Mesenteric fat pad (tissue), 1 donor: ENCODE measurements around the gene PEX26. TPM values are rescaled to one million over a fixed set of nuclear protein-coding genes. Genes with fewer than 3 reads are reported as not detected.
"Not testable (repeated sequence)": the region's sequence is repeated elsewhere in the genome, so short reads cannot be mapped to it uniquely, and the experiment has no call there.

Experiments
- DNase-seq: peaks from one replicate; pipeline ENCODE4 v3.0.0-alpha.2; 2020; ENCODE audit warnings: low spot score
- total RNA-seq: library from RNA; stranded (reverse); fragmentation: NEBNext Ultra II Directional; extraction: Animal tissue kit (Norgen Biotek cat#: 25700); gene quantifications from one replicate; pipeline ENCODE4 v1.2.1, GENCODE V29; 2021
- donor health status: DM: yes; HTN: yes; CAD: no.

PEX26 gene
- total RNA-seq, 1 donor from 2014 or later = 35.9 TPM

DNA sequence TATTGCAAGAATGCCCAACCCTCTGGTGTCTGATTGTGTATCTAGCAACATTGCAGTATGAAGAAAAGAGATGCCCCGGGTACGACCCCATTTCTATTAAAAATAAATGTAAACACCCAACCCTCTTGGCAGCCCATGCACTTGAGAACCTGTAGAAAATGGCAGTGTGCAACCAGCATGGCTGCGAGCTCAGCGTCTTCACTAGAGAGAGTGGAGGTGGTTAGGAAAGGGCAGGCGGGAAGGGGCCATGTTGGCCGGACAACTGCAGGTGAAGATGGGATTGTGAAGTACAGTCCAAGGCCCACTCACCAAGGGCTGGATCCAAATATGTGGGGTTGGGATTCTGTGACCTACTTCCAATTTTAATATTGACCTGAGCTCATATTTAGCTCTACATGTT, 15.9 kb downstream of the PEX26 start:
- peak; percentile 73 for DNase-seq

GRCh38 chr22:18095101-18095805, 17.5 kb downstream of the PEX26 start:
- DNase-seq = no peak

- no peak for DNase-seq
Observed at GRCh38 chr22:18096823-18097222, 19.0 kb downstream of the PEX26 start.

DNA sequence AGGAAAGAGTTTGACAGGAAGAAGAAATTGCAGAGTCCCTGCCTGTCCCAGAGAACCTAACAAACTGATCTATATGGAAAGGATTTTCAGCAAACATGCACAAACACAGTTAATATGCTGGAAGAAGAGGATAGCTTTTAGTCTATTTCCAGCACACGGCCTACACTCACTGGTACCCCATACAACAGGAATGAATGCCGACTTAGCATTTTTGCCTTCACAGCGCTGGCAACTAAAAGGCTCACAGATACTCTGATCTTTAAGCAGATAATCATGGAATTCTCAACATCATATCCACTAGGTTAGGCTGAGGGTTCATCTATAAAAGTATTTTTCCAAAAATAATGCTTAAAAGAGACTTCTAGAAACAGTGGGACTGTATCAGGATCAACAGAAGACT, 23.0 kb downstream of the PEX26 start:
- no peak for DNase-seq

- DNase-seq = no peak
Observed at GRCh38 chr22:18101536-18101935, 23.7 kb downstream of the PEX26 start.

GRCh38 chr22:18103527-18104269, 25.9 kb downstream of the PEX26 start:
- DNase-seq = no peak

DNA sequence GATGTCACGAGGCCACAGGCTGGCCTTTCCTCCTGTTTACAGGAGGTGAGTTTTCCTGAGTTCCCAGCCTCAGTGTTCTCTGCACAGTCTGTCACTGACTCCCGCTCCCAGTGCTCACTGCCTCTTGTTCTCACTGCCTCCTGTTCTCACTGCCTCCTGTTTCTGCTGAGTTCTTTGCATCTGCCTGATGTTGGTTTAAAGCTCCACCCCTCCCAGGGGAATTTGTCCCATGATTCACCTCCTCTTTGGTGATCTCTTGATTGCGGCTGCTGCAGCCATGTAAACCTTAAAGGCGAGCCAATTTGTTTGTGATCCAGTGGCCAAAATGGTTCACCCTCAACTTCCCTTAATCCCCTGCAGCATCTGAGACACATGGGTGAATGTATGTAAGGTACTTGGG, 26.8 kb downstream of the PEX26 start:
- no peak for DNase-seq

- not testable (repeated sequence) for DNase-seq
Observed at GRCh38 chr22:18105981-18106380, 28.2 kb downstream of the PEX26 start.

DNA sequence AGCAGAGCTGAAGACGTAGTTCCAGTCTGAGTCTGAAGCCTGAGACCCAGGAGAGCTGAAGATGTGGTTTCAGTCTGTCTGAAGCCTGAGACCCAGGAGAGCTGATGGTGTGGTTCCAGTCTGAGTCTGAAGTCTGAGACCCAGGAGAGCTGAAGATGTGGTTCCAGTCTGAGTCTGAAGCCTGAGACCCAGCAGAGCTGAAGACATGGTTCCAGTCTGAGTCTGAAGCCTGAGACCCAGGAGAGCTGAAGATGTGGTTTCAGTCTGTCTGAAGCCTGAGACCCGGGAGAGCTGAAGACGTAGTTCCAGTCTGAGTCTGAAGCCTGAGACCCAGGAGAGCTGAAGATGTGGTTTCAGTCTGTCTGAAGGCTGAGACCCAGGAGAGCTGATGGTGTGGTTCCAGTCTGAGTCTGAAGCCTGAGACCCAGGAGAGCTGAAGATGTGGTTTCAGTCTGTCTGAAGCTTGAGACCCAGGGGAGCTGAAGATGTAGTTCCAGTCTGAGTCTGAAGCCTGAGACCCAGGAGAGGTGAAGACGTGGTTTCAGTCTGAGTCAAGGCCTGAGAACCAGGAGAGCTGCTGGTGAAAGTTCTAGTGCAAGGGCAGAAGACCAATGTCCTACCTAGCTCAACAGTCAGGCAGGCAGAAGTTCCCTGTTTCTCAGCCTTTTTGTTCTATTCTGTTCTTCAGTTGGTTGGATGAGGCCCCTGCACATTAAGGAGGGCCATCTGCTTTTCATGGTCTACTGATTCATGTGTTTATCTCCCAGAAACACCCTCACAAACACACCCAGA, 29.0 kb downstream of the PEX26 start:
- not testable (repeated sequence) for DNase-seq

DNA sequence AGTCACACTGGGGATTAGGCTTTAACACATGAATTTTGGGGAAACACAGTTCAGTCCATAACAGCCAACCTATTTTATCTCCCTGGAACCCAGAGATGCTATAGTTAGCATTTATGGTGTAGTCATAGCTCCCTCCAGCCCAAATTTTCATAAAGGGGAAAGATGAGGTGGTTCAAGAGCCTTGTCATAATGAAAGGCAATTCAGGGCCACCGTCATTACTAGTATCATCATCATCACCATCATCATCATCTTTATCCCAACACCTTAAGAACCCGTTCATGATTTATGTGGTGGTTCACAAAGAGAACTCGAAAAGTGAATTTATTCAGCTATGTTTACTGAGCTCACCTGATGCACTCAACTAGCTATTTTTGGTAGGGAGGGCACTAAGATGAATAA, 30.4 kb downstream of the PEX26 start:
- DNase-seq = no peak

DNA sequence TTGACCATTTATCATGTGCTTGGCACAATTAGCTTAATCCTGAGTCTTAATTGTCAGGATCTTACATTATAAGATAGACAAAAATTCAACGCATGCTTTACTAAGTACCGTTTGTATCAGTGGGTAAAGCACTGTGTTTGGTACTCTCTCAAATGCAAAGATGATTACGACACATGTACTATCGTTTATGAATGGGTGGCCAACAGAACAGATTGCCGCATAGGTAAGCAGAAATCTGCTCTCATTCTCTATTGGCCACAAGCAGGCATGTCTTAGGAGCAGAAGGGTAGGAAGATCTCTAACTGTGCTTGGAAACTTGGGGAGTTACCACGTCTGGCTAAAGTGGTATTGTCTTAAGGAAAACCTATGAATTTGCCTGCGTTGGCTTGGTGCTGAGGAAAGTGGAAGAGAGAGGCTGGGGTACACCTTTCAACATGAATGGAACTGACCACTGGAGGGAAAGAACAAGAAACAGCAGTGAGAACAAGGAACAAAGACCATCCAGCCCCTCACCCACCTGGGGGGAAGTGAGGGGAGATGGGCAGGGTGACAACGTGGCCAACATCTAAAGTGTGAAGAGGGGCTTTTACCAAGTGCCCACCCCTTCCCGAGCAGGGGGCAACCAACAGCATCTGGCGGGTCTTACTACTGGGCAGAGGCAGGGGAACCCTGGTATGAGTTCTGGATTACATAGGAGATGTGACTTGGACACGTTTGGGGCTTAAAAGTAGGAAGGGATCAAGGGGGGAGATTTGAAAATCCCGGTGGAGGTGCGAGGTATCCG, 31.8 kb downstream of the PEX26 start:
- no peak for DNase-seq

GRCh38 chr22:18110194-18110953, 32.6 kb downstream of the PEX26 start, which contains the start of gene TUBA8:
TSS of gene TUBA8 (plus strand) at chr22:18110809. CDS start at chr22:18110866, 57 bp downstream.
- DNase-seq = no peak

GRCh38 chr22:18110954-18111758, 33.4 kb downstream of the PEX26 start:
- no peak for DNase-seq

DNA sequence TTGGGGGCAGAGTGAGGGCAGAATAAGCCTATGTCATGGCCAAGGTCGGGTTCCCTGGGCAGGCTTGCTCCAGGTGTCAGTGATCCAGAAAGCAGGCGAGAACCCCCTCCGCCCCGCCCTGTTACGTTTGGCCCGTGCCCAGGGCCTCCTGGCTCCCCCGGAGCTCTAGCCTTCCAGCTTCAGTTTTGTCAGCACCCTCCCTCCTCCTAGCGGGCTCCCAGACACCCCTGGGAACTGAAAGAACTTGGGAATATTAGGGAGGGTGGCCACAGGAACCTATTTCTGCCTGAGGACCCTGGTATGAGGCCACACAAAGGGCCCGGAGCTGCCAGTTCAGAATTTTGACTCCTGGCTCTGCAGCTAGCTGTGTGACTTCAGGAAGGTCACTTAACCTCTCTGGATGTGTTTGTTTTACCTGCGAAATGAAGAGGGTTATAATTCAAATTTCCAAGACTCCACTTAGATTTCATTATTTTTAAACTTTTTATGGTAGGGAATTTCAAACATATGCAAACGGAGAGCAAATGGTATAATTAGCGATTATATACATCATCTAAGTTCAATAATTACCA, 34.1 kb downstream of the PEX26 start:
- no peak for DNase-seq

- no peak for DNase-seq
Observed at GRCh38 chr22:18112440-18112839, 34.6 kb downstream of the PEX26 start.

GRCh38 chr22:18113680-18114394, 36.0 kb downstream of the PEX26 start:
- no peak for DNase-seq

GRCh38 chr22:18114495-18114894, 36.7 kb downstream of the PEX26 start:
- DNase-seq = no peak

- DNase-seq = no peak
Observed at GRCh38 chr22:18114976-18115652, 37.3 kb downstream of the PEX26 start.
